ENCODE measurements around the gene KRT8.

DNA sequence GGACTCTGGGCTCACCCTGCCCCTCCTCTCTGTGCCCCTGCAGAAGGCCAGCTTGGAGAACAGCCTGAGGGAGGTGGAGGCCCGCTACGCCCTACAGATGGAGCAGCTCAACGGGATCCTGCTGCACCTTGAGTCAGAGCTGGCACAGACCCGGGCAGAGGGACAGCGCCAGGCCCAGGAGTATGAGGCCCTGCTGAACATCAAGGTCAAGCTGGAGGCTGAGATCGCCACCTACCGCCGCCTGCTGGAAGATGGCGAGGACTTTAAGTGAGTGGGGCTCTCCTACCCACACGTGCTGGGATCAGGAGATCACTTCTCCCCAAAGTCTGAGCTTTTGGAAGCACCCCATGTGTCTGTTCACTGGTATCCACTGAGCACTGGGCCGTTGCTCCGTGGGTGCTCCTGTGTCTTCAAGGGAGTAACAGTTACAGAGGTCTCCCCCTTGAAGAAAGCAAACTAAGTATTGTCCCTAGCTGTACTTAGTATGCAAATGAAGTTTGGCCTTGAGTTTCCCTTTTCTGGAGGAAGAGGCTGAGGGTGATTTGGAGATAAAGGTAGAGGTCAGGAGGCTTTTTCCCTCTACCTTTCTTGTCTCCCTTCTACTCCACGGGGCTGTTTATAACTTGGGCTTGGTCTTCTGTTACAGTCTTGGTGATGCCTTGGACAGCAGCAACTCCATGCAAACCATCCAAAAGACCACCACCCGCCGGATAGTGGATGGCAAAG, 47.4 kb upstream of the KRT8 start:
- TF ChIP-seq POLR2A (IDR thresholded peaks at IDR 0.05; ENCODE audit: low read depth, low read length) (no peak), HSF1 (IDR thresholded peaks at IDR 0.05; ENCODE audit: low read depth, low read length) (no peak), RELA (IDR thresholded peaks at IDR 0.05; ENCODE audit: borderline replicate concordance, partially characterized antibody) (no peak), CTCF (IDR thresholded peaks at IDR 0.05 in 2 of 3, conservative IDR thresholded peaks at IDR 0.05 in 1 of 3; ENCODE audit: control insufficient read depth in 2 of 3, extremely low read depth in 1 of 3, insufficient read depth in 1 of 3, low read depth in 3 of 3, low read length in 3 of 3) (peak; percentile 1 to 43 (median 36); a peak in 4 of 6 replicates), YY1 (IDR thresholded peaks at IDR 0.05; ENCODE audit: low read depth, low read length) (no peak), TCF12 (IDR thresholded peaks at IDR 0.05; ENCODE audit: low read depth, low read length) (no peak), JUNB (IDR thresholded peaks at IDR 0.05) (no peak), CHD4 (IDR thresholded peaks at IDR 0.05) (no peak), EZH2 (IDR thresholded peaks at IDR 0.05; ENCODE audit: borderline replicate concordance, control insufficient read depth, low read depth, low read length) (no peak), GABPA (IDR thresholded peaks at IDR 0.05; ENCODE audit: low read depth) (no peak), EGR1 (IDR thresholded peaks at IDR 0.05; ENCODE audit: borderline replicate concordance in 1 of 2, low read depth in 2 of 2, low read length in 2 of 2) (no peak)
- TF ChIP-seq, protein P1, sequence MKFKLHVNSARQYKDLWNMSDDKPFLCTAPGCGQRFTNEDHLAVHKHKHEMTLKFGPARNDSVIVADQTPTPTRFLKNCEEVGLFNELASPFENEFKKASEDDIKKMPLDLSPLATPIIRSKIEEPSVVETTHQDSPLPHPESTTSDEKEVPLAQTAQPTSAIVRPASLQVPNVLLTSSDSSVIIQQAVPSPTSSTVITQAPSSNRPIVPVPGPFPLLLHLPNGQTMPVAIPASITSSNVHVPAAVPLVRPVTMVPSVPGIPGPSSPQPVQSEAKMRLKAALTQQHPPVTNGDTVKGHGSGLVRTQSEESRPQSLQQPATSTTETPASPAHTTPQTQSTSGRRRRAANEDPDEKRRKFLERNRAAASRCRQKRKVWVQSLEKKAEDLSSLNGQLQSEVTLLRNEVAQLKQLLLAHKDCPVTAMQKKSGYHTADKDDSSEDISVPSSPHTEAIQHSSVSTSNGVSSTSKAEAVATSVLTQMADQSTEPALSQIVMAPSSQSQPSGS (IDR thresholded peaks at IDR 0.05; ENCODE audit: low read length): no peak
- TF ChIP-seq, protein P2, sequence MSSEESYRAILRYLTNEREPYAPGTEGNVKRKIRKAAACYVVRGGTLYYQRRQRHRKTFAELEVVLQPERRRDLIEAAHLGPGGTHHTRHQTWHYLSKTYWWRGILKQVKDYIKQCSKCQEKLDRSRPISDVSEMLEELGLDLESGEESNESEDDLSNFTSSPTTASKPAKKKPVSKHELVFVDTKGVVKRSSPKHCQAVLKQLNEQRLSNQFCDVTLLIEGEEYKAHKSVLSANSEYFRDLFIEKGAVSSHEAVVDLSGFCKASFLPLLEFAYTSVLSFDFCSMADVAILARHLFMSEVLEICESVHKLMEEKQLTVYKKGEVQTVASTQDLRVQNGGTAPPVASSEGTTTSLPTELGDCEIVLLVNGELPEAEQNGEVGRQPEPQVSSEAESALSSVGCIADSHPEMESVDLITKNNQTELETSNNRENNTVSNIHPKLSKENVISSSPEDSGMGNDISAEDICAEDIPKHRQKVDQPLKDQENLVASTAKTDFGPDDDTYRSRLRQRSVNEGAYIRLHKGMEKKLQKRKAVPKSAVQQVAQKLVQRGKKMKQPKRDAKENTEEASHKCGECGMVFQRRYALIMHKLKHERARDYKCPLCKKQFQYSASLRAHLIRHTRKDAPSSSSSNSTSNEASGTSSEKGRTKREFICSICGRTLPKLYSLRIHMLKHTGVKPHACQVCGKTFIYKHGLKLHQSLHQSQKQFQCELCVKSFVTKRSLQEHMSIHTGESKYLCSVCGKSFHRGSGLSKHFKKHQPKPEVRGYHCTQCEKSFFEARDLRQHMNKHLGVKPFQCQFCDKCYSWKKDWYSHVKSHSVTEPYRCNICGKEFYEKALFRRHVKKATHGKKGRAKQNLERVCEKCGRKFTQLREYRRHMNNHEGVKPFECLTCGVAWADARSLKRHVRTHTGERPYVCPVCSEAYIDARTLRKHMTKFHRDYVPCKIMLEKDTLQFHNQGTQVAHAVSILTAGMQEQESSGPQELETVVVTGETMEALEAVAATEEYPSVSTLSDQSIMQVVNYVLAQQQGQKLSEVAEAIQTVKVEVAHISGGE (CRISPR knock-in tag; IDR thresholded peaks at IDR 0.05): no peak
- TF ChIP-seq, protein P3, sequence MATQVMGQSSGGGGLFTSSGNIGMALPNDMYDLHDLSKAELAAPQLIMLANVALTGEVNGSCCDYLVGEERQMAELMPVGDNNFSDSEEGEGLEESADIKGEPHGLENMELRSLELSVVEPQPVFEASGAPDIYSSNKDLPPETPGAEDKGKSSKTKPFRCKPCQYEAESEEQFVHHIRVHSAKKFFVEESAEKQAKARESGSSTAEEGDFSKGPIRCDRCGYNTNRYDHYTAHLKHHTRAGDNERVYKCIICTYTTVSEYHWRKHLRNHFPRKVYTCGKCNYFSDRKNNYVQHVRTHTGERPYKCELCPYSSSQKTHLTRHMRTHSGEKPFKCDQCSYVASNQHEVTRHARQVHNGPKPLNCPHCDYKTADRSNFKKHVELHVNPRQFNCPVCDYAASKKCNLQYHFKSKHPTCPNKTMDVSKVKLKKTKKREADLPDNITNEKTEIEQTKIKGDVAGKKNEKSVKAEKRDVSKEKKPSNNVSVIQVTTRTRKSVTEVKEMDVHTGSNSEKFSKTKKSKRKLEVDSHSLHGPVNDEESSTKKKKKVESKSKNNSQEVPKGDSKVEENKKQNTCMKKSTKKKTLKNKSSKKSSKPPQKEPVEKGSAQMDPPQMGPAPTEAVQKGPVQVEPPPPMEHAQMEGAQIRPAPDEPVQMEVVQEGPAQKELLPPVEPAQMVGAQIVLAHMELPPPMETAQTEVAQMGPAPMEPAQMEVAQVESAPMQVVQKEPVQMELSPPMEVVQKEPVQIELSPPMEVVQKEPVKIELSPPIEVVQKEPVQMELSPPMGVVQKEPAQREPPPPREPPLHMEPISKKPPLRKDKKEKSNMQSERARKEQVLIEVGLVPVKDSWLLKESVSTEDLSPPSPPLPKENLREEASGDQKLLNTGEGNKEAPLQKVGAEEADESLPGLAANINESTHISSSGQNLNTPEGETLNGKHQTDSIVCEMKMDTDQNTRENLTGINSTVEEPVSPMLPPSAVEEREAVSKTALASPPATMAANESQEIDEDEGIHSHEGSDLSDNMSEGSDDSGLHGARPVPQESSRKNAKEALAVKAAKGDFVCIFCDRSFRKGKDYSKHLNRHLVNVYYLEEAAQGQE (IDR thresholded peaks at IDR 0.05; ENCODE audit: low read depth, low read length): no peak

Measured in GM12878 (cell line).